GM23248 (cell line): Measurements from ENCODE around the gene HIBADH.

Experiments
- EZH2 ChIP-seq: fragments of 200-600 bp; sonication (generic); IDR thresholded peaks from 2 replicates; pipeline ENCODE4 v1.6.1; 2018; ENCODE audit warnings: antibody characterized with exemption, mild to moderate bottlenecking; ENCODE audit not compliant: insufficient read depth, poor library complexity, severe bottlenecking
- EZH2phosphoT487 ChIP-seq: fragments of 200-600 bp; sonication (generic); IDR thresholded peaks from 2 replicates; pipeline ENCODE4 v1.6.1; 2018; ENCODE audit warnings: antibody characterized with exemption, moderate library complexity, mild to moderate bottlenecking, low read depth; ENCODE audit not compliant: insufficient read depth

- no peak for TF ChIP-seq EZH2
- TF ChIP-seq EZH2phosphoT487 = no peak
These were observed 37.8 kb upstream of the HIBADH start for GRCh38 chr7:27700501-27700900.
